Measurements from ENCODE around the gene RPP25L.
A peak's percentile ranks its signal among the peaks of the same experiment; 100 is the strongest.
"Not testable (repeated sequence)": the region's sequence is repeated elsewhere in the genome, so short reads cannot be mapped to it uniquely, and the experiment has no call there.

Gene RPP25L

DNA sequence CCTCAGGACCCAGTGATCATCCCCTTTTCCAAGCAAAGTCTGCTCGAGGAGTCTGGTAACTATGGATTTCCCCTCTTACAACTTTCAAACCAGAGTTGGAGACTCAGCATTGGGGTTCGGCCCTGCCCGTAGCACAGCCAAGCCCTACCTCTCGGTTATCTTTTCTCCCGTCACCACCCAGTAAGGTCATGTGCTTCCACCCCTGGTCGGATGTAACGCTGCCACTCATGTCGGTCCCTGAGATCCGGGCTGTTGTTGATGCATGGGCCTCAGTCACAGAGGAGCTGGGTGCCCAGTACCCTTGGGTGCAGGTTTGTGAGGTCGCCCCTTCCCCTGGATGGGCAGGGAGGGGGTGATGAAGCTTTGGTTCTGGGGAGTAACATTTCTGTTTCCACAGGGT is 35.8 kb upstream of the RPP25L start:
- TF ChIP-seq, protein P1, sequence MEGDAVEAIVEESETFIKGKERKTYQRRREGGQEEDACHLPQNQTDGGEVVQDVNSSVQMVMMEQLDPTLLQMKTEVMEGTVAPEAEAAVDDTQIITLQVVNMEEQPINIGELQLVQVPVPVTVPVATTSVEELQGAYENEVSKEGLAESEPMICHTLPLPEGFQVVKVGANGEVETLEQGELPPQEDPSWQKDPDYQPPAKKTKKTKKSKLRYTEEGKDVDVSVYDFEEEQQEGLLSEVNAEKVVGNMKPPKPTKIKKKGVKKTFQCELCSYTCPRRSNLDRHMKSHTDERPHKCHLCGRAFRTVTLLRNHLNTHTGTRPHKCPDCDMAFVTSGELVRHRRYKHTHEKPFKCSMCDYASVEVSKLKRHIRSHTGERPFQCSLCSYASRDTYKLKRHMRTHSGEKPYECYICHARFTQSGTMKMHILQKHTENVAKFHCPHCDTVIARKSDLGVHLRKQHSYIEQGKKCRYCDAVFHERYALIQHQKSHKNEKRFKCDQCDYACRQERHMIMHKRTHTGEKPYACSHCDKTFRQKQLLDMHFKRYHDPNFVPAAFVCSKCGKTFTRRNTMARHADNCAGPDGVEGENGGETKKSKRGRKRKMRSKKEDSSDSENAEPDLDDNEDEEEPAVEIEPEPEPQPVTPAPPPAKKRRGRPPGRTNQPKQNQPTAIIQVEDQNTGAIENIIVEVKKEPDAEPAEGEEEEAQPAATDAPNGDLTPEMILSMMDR (IDR thresholded peaks at IDR 0.05; ENCODE audit: extremely low read depth, insufficient read depth, missing control alignments): no peak
- DNase-seq (ENCODE audit: low spot score): no peak
- in situ Hi-C loops (cut with MboI; ENCODE audit: low pct_unique_long_range_greater_than_20kb, low sequenced_read_pairs, unreplicated experiment): no loop called here

DNA sequence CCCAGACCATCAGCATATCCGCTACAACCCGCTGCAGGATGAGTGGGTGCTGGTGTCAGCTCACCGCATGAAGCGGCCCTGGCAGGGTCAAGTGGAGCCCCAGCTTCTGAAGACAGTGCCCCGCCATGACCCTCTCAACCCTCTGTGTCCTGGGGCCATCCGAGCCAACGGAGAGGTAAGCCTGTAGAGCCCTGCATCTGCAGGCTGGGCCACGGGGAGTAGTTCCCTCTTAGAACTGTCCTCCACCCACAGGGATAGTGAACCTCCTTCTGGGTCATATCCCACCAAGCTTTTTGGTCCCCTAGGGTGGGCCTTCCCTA is 35.1 kb upstream of the RPP25L start:
- no peak for DNase-seq (ENCODE audit: low spot score)
- TF ChIP-seq, protein P1 (IDR thresholded peaks at IDR 0.05; ENCODE audit: extremely low read depth, insufficient read depth, missing control alignments): no peak
- in situ Hi-C loops (cut with MboI; ENCODE audit: low pct_unique_long_range_greater_than_20kb, low sequenced_read_pairs, unreplicated experiment): no loop called here

DNA sequence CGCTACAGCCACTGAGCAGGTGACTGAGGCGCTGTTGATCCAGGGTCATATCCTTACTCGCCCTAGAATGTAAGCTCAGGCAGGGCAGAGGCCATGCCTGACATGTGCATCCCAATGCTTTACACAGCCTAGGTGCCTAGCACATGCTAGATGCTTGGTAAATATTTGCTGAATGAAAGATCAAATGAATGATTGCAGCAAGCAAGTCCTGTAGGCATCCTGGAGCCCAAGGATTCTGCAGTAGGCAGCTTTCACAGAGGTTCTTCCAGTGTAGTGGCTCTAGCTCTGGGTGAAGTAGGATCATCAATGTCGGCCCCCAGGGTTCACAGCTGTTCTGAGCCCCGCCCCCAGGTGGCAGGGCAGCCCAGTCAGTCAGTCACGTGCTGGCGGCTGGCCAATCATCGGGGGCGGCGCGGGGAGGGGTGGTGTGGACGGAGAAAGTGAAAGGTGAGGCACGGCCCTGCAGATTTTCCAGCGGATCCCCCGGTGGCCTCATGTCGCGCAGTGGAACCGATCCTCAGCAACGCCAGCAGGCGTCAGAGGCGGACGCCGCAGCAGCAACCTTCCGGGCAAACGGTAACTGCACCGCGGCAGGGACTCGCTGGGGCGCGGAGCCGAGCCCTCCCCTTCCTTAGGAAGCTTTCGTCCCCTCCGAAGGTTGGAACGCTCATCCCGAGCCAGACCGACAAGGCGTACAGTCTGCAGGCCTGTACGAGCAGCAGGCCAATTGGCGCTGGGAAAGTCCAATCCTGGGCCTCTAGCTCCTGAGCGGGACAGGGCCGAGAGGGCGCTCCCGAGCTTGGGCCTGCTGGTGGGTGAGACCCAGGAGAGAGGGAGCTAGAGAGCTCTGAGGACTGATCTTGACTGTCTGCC is 34.5 kb upstream of the RPP25L start, which contains the start of gene GALT:
Gene GALT, plus strand, starts transcription at position 465 of the 873 bp plus-strand sequence. Its CDS starts 30 bp downstream, at position 495.
- in situ Hi-C loops (cut with MboI; ENCODE audit: low pct_unique_long_range_greater_than_20kb, low sequenced_read_pairs, unreplicated experiment): no loop called here
- TF ChIP-seq, protein P1 (IDR thresholded peaks at IDR 0.05; ENCODE audit: extremely low read depth, insufficient read depth, missing control alignments): peak; percentile 55
- DNase-seq (ENCODE audit: low spot score): peak; percentile 97

DNA sequence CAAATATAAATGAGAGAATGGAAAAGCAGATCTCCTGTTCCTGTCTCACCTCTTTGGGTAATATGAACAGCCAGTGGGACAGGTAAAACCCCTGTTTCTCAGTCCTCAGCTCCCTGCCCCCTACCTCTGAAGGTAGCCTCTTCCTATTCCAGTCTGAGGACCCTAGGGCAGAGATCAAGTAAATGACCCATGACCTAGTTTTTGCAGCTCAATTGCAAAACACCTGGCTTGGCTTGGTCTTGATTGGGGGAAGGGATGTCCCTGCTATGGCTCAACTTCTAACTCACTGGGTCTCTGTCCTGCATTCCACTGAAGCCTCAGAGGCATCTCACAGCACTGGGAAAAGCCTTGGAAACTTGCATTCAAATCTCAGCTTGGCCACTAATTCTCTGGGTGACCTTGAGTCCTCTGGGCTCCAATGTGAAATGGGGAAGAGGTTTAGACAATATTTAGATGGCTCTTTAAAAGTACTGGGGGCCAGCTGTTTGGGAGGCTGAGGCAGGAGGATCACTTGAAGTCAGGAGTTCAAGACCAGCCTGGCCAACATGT is 32.9 kb upstream of the RPP25L start:
- DNase-seq (ENCODE audit: low spot score): no peak
- in situ Hi-C loops (cut with MboI; ENCODE audit: low pct_unique_long_range_greater_than_20kb, low sequenced_read_pairs, unreplicated experiment): no loop called here
- TF ChIP-seq, protein P1 (IDR thresholded peaks at IDR 0.05; ENCODE audit: extremely low read depth, insufficient read depth, missing control alignments): no peak

DNA sequence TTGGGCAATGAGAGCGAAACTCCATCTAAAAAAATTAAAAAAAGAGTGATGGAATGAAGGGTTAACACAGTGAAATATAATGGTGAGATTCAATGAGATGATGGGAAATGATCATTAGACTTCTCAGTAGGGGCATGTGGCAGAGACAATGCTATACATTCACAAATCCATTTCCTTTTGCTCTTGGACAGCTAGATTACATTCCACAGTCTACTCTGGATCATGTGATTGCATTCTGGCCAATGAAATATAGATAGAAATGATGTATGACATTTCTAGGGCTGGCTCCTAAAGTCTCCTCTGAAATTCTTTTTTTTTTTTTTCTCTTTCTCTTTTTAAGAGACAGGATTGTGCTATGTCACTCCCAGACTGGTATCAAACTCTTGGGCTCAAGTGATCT is 30.8 kb upstream of the RPP25L start:
- in situ Hi-C loops (cut with MboI; ENCODE audit: low pct_unique_long_range_greater_than_20kb, low sequenced_read_pairs, unreplicated experiment): no loop called here
- TF ChIP-seq, protein P1 (IDR thresholded peaks at IDR 0.05; ENCODE audit: extremely low read depth, insufficient read depth, missing control alignments): no peak
- DNase-seq (ENCODE audit: low spot score): no peak

DNA sequence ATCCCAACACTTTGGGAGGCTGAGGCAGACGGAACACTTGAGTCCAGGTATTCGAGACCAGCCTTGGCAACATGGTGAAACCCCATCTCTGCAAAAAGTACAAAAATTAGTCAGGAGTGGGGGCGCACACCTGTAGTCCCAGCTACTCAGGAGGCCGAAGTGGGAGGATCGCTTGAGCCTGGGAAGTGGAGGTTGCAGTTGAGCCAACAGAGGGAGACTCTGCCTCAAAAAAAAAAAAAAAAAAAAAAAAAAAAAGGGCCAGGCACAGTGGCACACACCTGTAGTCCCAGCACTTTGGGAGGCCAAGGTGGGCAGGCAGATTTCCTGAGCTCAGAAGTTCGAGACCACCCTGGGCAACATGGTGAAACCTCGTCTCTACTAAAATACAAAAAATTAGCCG is 27.4 kb upstream of the RPP25L start:
- DNase-seq (ENCODE audit: low spot score); in situ Hi-C loops (cut with MboI; ENCODE audit: low pct_unique_long_range_greater_than_20kb, low sequenced_read_pairs, unreplicated experiment): not testable (repeated sequence)

DNA sequence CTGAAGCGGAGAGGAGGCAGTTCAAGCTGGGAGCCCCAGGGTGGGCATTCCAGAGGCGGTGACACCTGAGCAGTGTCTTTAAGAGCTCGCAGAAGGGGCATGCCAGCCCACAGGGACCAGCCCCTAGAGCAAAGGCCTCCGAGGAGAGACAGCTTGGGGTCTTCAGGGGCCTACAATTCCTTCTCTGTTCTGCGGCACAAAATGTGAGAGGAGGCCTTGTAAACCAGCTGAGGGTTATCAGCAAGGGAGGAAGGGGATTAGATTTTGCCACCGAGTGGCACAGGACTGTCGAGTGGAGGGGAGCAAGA is 26.2 kb upstream of the RPP25L start:
- TF ChIP-seq, protein P1 (IDR thresholded peaks at IDR 0.05; ENCODE audit: extremely low read depth, insufficient read depth, missing control alignments): no peak
- in situ Hi-C loops (cut with MboI; ENCODE audit: low pct_unique_long_range_greater_than_20kb, low sequenced_read_pairs, unreplicated experiment): no loop called here
- no peak for DNase-seq (ENCODE audit: low spot score)
